Measurements from ENCODE around the gene NOL4L.

Gene NOL4L

GRCh38 chr20:32454164-32455145 lies 130.7 kb downstream of the NOL4L start:
- no peak for DNase-seq

GRCh38 chr20:32453467-32454163 lies 131.5 kb downstream of the NOL4L start:
- DNase-seq: no peak

- DNase-seq: no peak
These were observed 132.2 kb downstream of the NOL4L start for GRCh38 chr20:32452776-32453466.

- DNase-seq: no peak
These were observed 133.3 kb downstream of the NOL4L start for GRCh38 chr20:32451682-32452461.

GRCh38 chr20:32451340-32451681 lies 133.8 kb downstream of the NOL4L start:
- no peak for DNase-seq

GRCh38 chr20:32450484-32451061 lies 134.6 kb downstream of the NOL4L start:
- no peak for DNase-seq

- DNase-seq: no peak
These were observed 135.2 kb downstream of the NOL4L start for GRCh38 chr20:32449890-32450401.

- no peak for DNase-seq
These were observed 135.9 kb downstream of the NOL4L start for GRCh38 chr20:32449057-32449889.

- no peak for DNase-seq
These were observed 136.7 kb downstream of the NOL4L start for GRCh38 chr20:32448306-32449056.

- DNase-seq: no peak
These were observed 137.8 kb downstream of the NOL4L start for GRCh38 chr20:32447136-32448027.

GRCh38 chr20:32446301-32447100 lies 138.6 kb downstream of the NOL4L start:
- no peak for DNase-seq

GRCh38 chr20:32445539-32446273 lies 139.4 kb downstream of the NOL4L start:
- DNase-seq: peak; percentile 74

- DNase-seq: no peak
These were observed 140.5 kb downstream of the NOL4L start for GRCh38 chr20:32444474-32445220.

- no peak for DNase-seq
These were observed 141.7 kb downstream of the NOL4L start for GRCh38 chr20:32443386-32443974.

GRCh38 chr20:32442630-32443373 lies 142.3 kb downstream of the NOL4L start:
- DNase-seq: no peak

- DNase-seq: no peak
These were observed 143.5 kb downstream of the NOL4L start for GRCh38 chr20:32441638-32442037.
